H9 (cell line): ENCODE measurements around the gene FAHD1. TPM values are rescaled to one million over a fixed set of nuclear protein-coding genes. Genes with fewer than 3 reads are reported as not detected.

Experiments
- DNase-seq: peaks from one replicate; pipeline ENCODE4 v3.0.0-alpha.2; 2017
- H2AFZ ChIP-seq: one replicate; pipeline ENCODE4 v1.6.1; 2013; ENCODE audit warnings: mild to moderate bottlenecking, low read length, control low read depth, moderate library complexity
- H2AK5ac ChIP-seq: 2 replicates; pipeline ENCODE4 v1.6.1; 2013; ENCODE audit warnings: low read length, control low read depth, mixed read lengths; ENCODE audit not compliant: insufficient read length
- H2BK120ac ChIP-seq: one replicate; pipeline ENCODE4 v1.6.1; 2013; ENCODE audit warnings: low read depth, mild to moderate bottlenecking, low read length, control low read depth, inconsistent platforms; ENCODE audit not compliant: poor library complexity, severe bottlenecking
- H2BK12ac ChIP-seq: 2 replicates; pipeline ENCODE4 v1.6.1; 2013; ENCODE audit warnings: low read length, control low read depth, mixed read lengths, low read depth; ENCODE audit not compliant: insufficient read length
- H2BK15ac ChIP-seq: 2 replicates; pipeline ENCODE4 v1.6.1; 2013; ENCODE audit warnings: low read depth, low read length, control low read depth
- H2BK20ac ChIP-seq: one replicate; pipeline ENCODE4 v1.6.1; 2013; ENCODE audit warnings: low read depth, mild to moderate bottlenecking, low read length, control low read depth, inconsistent platforms; ENCODE audit not compliant: poor library complexity, severe bottlenecking
- H2BK5ac ChIP-seq: 2 replicates; pipeline ENCODE4 v1.6.1; 2013; ENCODE audit warnings: low read length, control low read depth, mixed read lengths; ENCODE audit not compliant: insufficient read length
- H3K14ac ChIP-seq: 2 replicates; pipeline ENCODE4 v1.6.1; 2013; ENCODE audit warnings: low read length, control low read depth; ENCODE audit not compliant: insufficient read depth
- H3K18ac ChIP-seq: 2 replicates; pipeline ENCODE4 v1.6.1; 2013; ENCODE audit warnings: low read depth, mild to moderate bottlenecking, mixed read lengths, low read length, control low read depth; ENCODE audit not compliant: insufficient read length
- H3K23ac ChIP-seq: 2 replicates; pipeline ENCODE4 v1.6.1; 2013; ENCODE audit warnings: low read length, control low read depth, mixed read lengths, low read depth; ENCODE audit not compliant: insufficient read length
- H3K23me2 ChIP-seq: 2 replicates; pipeline ENCODE4 v1.6.1; 2013; ENCODE audit warnings: low read depth, mild to moderate bottlenecking, mixed read lengths, low read length, control low read depth; ENCODE audit not compliant: insufficient read length, poor library complexity, severe bottlenecking
- H3K27ac ChIP-seq: 2 replicates; pipeline ENCODE4 v1.5.1; 2013; ENCODE audit warnings: low read length, control low read depth, mixed read lengths, low read depth; ENCODE audit not compliant: insufficient read length
- H3K27me3 ChIP-seq: 2 replicates; pipeline ENCODE4 v1.6.1; 2013; ENCODE audit warnings: low read length, control low read depth, inconsistent platforms; ENCODE audit not compliant: insufficient read depth
- H3K4ac ChIP-seq: 2 replicates; pipeline ENCODE4 v1.6.1; 2013; ENCODE audit warnings: low read depth, mild to moderate bottlenecking, control low read depth, inconsistent platforms, low read length, moderate library complexity
- H3K4me1 ChIP-seq: 2 replicates; pipeline ENCODE4 v1.6.1; 2013; ENCODE audit warnings: low read length, control low read depth, inconsistent platforms; ENCODE audit not compliant: insufficient read depth
- H3K4me2 ChIP-seq: 2 replicates; pipeline ENCODE4 v1.6.1; 2013; ENCODE audit warnings: low read length, control low read depth, mixed read lengths; ENCODE audit not compliant: insufficient read length, insufficient read depth
- H3K56ac ChIP-seq: 2 replicates; pipeline ENCODE4 v1.6.1; 2013; ENCODE audit warnings: low read depth, mild to moderate bottlenecking, mixed read lengths, low read length, control low read depth; ENCODE audit not compliant: insufficient read length
- H3K79me1 ChIP-seq: 2 replicates; pipeline ENCODE4 v1.6.1; 2013; ENCODE audit warnings: low read depth, mild to moderate bottlenecking, moderate library complexity, low read length, control low read depth, inconsistent platforms; ENCODE audit not compliant: insufficient read depth, poor library complexity, severe bottlenecking
- H3K79me2 ChIP-seq: 2 replicates; pipeline ENCODE4 v1.6.1; 2013; ENCODE audit warnings: low read length, control low read depth, inconsistent platforms; ENCODE audit not compliant: insufficient read depth
- H3K9ac ChIP-seq: 2 replicates; pipeline ENCODE4 v1.6.1; 2013; ENCODE audit warnings: low read length, control low read depth, mixed read lengths; ENCODE audit not compliant: insufficient read length; ENCODE audit errors: extremely low read depth
- H3K9me3 ChIP-seq: one replicate; pipeline ENCODE4 v1.6.1; 2013; ENCODE audit warnings: low read depth, low read length, inconsistent platforms; ENCODE audit not compliant: control insufficient read depth
- H3T11ph ChIP-seq: one replicate; pipeline ENCODE4 v1.6.1; 2013; ENCODE audit warnings: mild to moderate bottlenecking, low read length, control low read depth, inconsistent platforms
- H4K20me1 ChIP-seq: one replicate; pipeline ENCODE4 v1.6.1; 2013; ENCODE audit not compliant: control insufficient read depth, insufficient read length, insufficient read depth
- H4K5ac ChIP-seq: 2 replicates; pipeline ENCODE4 v1.6.1; 2013; ENCODE audit warnings: low read depth, mild to moderate bottlenecking, mixed read lengths, low read length, control low read depth; ENCODE audit not compliant: insufficient read length
- H4K8ac ChIP-seq: replicated peaks from 2 replicates; pipeline ENCODE4 v1.6.1; 2013; ENCODE audit warnings: low read length, control low read depth, mixed read lengths, low read depth; ENCODE audit not compliant: insufficient read length
- H4K91ac ChIP-seq: 2 replicates; pipeline ENCODE4 v1.6.1; 2013; ENCODE audit warnings: low read depth, mild to moderate bottlenecking, moderate library complexity, mixed read lengths, low read length, control low read depth; ENCODE audit not compliant: insufficient read length
- H3K27ac Mint-ChIP-seq, 3 experiments: 2 replicates in 2 of 3; 3 replicates in 1 of 3; pipeline ENCODE4 v1.8.0; 2020 to 2021; ENCODE audit warnings: mixed read lengths in 3 of 3, mild to moderate bottlenecking in 1 of 3, moderate library complexity in 1 of 3
- H3K27me3 Mint-ChIP-seq: 2 replicates; pipeline ENCODE4 v1.8.0; 2021; ENCODE audit warnings: low read depth, mild to moderate bottlenecking, moderate library complexity, mixed read lengths
- H3K36me3 Mint-ChIP-seq, 3 experiments: 2 replicates in 2 of 3; 3 replicates in 1 of 3; pipeline ENCODE4 v1.8.0; 2020 to 2021; ENCODE audit warnings: low read depth in 3 of 3, mixed read lengths in 3 of 3; ENCODE audit not compliant: insufficient read depth in 1 of 3
- H3K4me1 Mint-ChIP-seq, 2 experiments: 2 replicates each; pipeline ENCODE4 v1.8.0; 2020; ENCODE audit warnings: mixed read lengths in 2 of 2
- H3K4me3 Mint-ChIP-seq, 2 experiments: 2 replicates in 1 of 2; 3 replicates in 1 of 2; pipeline ENCODE4 v1.8.0; 2020 to 2021; ENCODE audit warnings: mild to moderate bottlenecking in 2 of 2, mixed read lengths in 2 of 2, moderate library complexity in 1 of 2
- H3K9me3 Mint-ChIP-seq, 2 experiments: 2 replicates in 1 of 2; 3 replicates in 1 of 2; pipeline ENCODE4 v1.8.0; 2020; ENCODE audit warnings: mild to moderate bottlenecking in 2 of 2, mixed read lengths in 2 of 2, moderate library complexity in 1 of 2
- WGBS: extraction: QIAGEN DNeasy Blood & Tissue Kit; methylation state at CpG from one replicate; pipeline ENCODE4 v1.1.7; 2013; ENCODE audit warnings: missing lambda C conversion rate, low lambda C conversion rate, mixed read lengths; ENCODE audit not compliant: insufficient read length; ENCODE audit errors: extremely low coverage; 5-methylcytosine and 5-hydroxymethylcytosine counted together
- total RNA-seq: library from RNA; stranded (reverse); gene quantifications from 2 replicates; pipeline ENCODE4 v1.2.1, GENCODE V29; 2021
- TF ChIP-seq, protein P1 (sequence below): fragments of 200-600 bp; sonication (generic); conservative IDR thresholded peaks from 3 replicates; pipeline ENCODE4 v1.8.0; 2021; ENCODE audit warnings: antibody characterized with exemption, mild to moderate bottlenecking

The FAHD1 gene
- total RNA-seq, 1 experiment from 2014 or later: 16.2 TPM

DNA sequence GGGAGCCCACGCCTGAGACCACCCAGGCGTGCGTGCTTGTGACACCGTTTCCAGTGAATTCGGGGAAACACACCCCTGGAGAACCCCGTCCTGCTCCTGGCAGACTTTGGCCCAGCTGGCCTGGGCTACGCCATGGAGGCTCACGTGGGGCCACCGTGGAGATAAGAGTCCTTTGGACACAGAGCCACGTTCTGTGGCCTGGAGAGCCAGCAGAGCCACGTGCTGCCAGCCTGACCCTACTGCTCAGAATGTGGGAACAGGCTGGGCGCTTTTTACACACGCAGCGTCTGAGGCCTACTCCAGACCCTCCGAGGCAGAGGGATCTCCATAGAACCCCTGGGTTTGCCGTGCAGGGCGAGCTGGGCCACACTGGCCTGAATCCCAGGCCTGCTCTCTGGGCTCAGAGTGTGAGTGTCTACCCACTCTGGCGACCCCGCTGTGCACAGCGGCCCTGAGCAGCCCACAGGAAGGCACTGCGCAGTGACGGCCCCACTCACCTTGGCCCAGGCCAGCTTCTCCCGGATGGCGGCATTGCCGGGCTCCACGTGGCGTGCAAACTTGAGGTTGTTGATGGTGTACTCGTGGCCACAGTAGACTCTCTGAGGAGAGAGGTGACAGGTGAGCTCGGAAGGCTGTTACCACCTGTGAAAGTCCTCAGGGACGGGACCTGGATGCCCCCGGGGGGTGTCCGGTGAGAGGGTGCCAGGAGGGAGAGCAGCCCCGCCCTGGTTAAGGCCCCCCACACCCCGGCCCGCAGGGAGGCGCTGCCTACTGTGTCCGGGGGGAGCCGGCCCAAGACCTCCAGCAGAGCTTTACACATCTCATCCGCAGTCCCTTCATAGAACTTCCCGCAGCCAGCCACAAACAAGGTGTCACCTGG is 10.4 kb upstream of the FAHD1 start:
- WGBS: no CpG with 5 or more reads among the region's 40 CpGs
- Mint-ChIP-seq H3K36me3 (peaks cover 4 to 17% (median 15%) of the 10 kb centered on the region in 3 experiments; a peak in 6 of 7 replicates), H3K27ac (no peak overlapping the region), H3K9me3 (no peaks in the 10 kb centered on the region), H3K27me3 (no peaks in the 10 kb centered on the region; the same call in 1 of the 2 replicates), H3K4me1 (peaks cover 0 to 3% of the 10 kb centered on the region in 2 experiments; a peak in 2 of 4 replicates), H3K4me3 (no peak overlapping the region)
- Histone ChIP-seq H3K23ac (no peak overlapping the region), H2BK20ac (no peak overlapping the region), H3K18ac (no peak overlapping the region), H4K91ac (no peak overlapping the region), H3K9ac (no peak overlapping the region), H3K4me1 (no peaks in the 10 kb centered on the region), H3K56ac (no peak overlapping the region), H3K4me2 (no peak overlapping the region), H3K27me3 (no peaks in the 10 kb centered on the region), H3K14ac (no peak overlapping the region), H3K79me1 (no peaks in the 10 kb centered on the region), H4K5ac (no peak overlapping the region), H3K9me3 (no peaks in the 10 kb centered on the region), H3K4ac (no peak overlapping the region), H2BK5ac (no peak overlapping the region), H3K27ac (no peak overlapping the region), H2BK15ac (no peak overlapping the region), H3K79me2 (no peaks in the 10 kb centered on the region), H4K20me1 (no peaks in the 10 kb centered on the region), H2AFZ (no peak overlapping the region), H2AK5ac (no peak overlapping the region), H3K23me2 (no peaks in the 10 kb centered on the region), H4K8ac (no peak overlapping the region), H2BK120ac (no peak overlapping the region), H3T11ph (no peak overlapping the region), H2BK12ac (no peak overlapping the region)
- no peak for DNase-seq
- TF ChIP-seq, protein P1, sequence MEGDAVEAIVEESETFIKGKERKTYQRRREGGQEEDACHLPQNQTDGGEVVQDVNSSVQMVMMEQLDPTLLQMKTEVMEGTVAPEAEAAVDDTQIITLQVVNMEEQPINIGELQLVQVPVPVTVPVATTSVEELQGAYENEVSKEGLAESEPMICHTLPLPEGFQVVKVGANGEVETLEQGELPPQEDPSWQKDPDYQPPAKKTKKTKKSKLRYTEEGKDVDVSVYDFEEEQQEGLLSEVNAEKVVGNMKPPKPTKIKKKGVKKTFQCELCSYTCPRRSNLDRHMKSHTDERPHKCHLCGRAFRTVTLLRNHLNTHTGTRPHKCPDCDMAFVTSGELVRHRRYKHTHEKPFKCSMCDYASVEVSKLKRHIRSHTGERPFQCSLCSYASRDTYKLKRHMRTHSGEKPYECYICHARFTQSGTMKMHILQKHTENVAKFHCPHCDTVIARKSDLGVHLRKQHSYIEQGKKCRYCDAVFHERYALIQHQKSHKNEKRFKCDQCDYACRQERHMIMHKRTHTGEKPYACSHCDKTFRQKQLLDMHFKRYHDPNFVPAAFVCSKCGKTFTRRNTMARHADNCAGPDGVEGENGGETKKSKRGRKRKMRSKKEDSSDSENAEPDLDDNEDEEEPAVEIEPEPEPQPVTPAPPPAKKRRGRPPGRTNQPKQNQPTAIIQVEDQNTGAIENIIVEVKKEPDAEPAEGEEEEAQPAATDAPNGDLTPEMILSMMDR: no peak
